PC-9 (cell line): ENCODE results near the gene PODXL2. TPM values are rescaled to one million over a fixed set of nuclear protein-coding genes. Genes with fewer than 3 reads are reported as not detected.

ENCODE experiments used
- BruUV-seq: library from RNA; stranded (reverse); fragments of 400-500 nt; replicated peaks from 2 replicates; lab custom pipeline; 2021; lab: Mats Ljungman, UMichigan
- CTCF ChIA-PET: fragments of 300-600 bp; sonication (Branson Sonifier 250); formaldehyde crosslinking; loops from one replicate; lab custom pipeline; 2022; ENCODE audit warnings: antibody characterized with exemption; lab: Charles Lee
- POLR2A ChIA-PET: fragments of 300-600 bp; sonication (Branson Sonifier 250); formaldehyde crosslinking; loops from one replicate; lab custom pipeline; 2022; ENCODE audit warnings: antibody characterized with exemption; ENCODE audit not compliant: unreplicated experiment; lab: Charles Lee
- DNase-seq, 2 experiments: peaks; one replicate each; pipeline versions ENCODE4 v3.0.0 to v3.0.0-alpha.2; 2015 to 2022; ENCODE audit warnings: mixed read lengths in 1 of 2
- H2AFZ ChIP-seq: fragments of 200-600 bp; sonication (generic); 2 replicates; pipeline ENCODE4 v1.8.1; 2017; ENCODE audit warnings: antibody characterized with exemption
- H3F3A ChIP-seq: fragments of 200-600 bp; sonication (generic); 2 replicates; pipeline ENCODE4 v1.8.1; 2017; ENCODE audit warnings: antibody characterized with exemption, mild to moderate bottlenecking, low read depth; ENCODE audit not compliant: insufficient read depth
- H3K27ac ChIP-seq: fragments of 200-600 bp; sonication (generic); 2 replicates; pipeline ENCODE4 v1.6.1; 2016; ENCODE audit warnings: mixed run types
- H3K27me3 ChIP-seq: fragments of 200-600 bp; sonication (generic); 2 replicates; pipeline ENCODE4 v1.6.1; 2016; ENCODE audit warnings: low read depth, mixed run types; ENCODE audit not compliant: insufficient read depth
- H3K36me3 ChIP-seq: fragments of 200-600 bp; sonication (generic); 2 replicates; pipeline ENCODE4 v1.6.1; 2016; ENCODE audit warnings: low read depth, mixed run types
- H3K4me1 ChIP-seq: fragments of 200-600 bp; sonication (generic); replicated peaks from 2 replicates; pipeline ENCODE4 v1.6.1; 2016; ENCODE audit warnings: mixed run types; ENCODE audit not compliant: insufficient read depth
- H3K4me2 ChIP-seq: fragments of 200-600 bp; sonication (generic); 2 replicates; pipeline ENCODE4 v1.6.1; 2017; ENCODE audit warnings: mixed run types
- H3K4me3 ChIP-seq: fragments of 200-600 bp; sonication (generic); 2 replicates; pipeline ENCODE4 v1.6.1; 2016; ENCODE audit warnings: mixed run types
- H3K79me2 ChIP-seq: fragments of 200-600 bp; sonication (generic); 2 replicates; pipeline ENCODE4 v1.6.1; 2017; ENCODE audit warnings: low read depth, mixed run types
- H3K9me2 ChIP-seq: fragments of 200-600 bp; sonication (generic); 2 replicates; pipeline ENCODE4 v1.8.1; 2017; ENCODE audit warnings: mild to moderate bottlenecking; ENCODE audit not compliant: insufficient read depth
- H3K9me3 ChIP-seq: fragments of 200-600 bp; sonication (generic); 2 replicates; pipeline ENCODE4 v1.8.1; 2016; ENCODE audit warnings: low read depth; ENCODE audit not compliant: insufficient read depth
- H4K20me1 ChIP-seq: fragments of 200-600 bp; sonication (generic); 2 replicates; pipeline ENCODE4 v1.8.1; 2017; ENCODE audit not compliant: insufficient read depth
- CTCF ChIP-seq: fragments of 200-600 bp; sonication (generic); conservative IDR thresholded peaks from 2 replicates; pipeline ENCODE4 v1.6.1; 2017; ENCODE audit warnings: mixed run types, antibody characterized with exemption, mild to moderate bottlenecking, moderate library complexity
- EZH2 ChIP-seq: fragments of 200-600 bp; sonication (generic); IDR thresholded peaks from 2 replicates; pipeline ENCODE4 v1.8.0; 2017; ENCODE audit warnings: antibody characterized with exemption, low read depth
- intact Hi-C: fragments of 100-400 bp; cut with micrococcal nuclease; formaldehyde crosslinking; loops from one replicate; pipeline ENCODE4 v1.10.0; 2022; ENCODE audit not compliant: unreplicated experiment
- total RNA-seq: library from RNA; stranded (reverse); gene quantifications from 2 replicates; pipeline ENCODE4 v1.2.3, GENCODE V29; 2021

PODXL2 gene
- total RNA-seq, 1 experiment from 2014 or later: 11.9 TPM

- H3K4me1 ChIP-seq: no peaks in the 10 kb centered on the region
- CTCF ChIA-PET: no interaction called here
- no TSS peak for BruUV-seq
- no peak overlapping the region for H3K27ac ChIP-seq
- no peaks in the 10 kb centered on the region for H3K9me2 ChIP-seq
- H3K4me3 ChIP-seq: no peak overlapping the region
- no peak overlapping the region for H2AFZ ChIP-seq
- DNase-seq: no peak
- H3K36me3 ChIP-seq: no peaks in the 10 kb centered on the region
- no peaks in the 10 kb centered on the region for H4K20me1 ChIP-seq
- intact Hi-C loops: no loop called here
- H3K9me3 ChIP-seq: no peaks in the 10 kb centered on the region
- no peaks in the 10 kb centered on the region for H3F3A ChIP-seq
- TF ChIP-seq CTCF (no peak), EZH2 (no peak)
- no peak overlapping the region for H3K4me2 ChIP-seq
- no peaks in the 10 kb centered on the region for H3K79me2 ChIP-seq
- POLR2A ChIA-PET: no interaction called here
- no peaks in the 10 kb centered on the region for H3K27me3 ChIP-seq
Measured at GRCh38 chr3:127710155-127710941, 81.4 kb downstream of the PODXL2 start.

GRCh38 chr3:127711021-127711695 is 82.2 kb downstream of the PODXL2 start:
- POLR2A ChIA-PET: no interaction called here
- BruUV-seq: no TSS peak
- Histone ChIP-seq H3K27me3 (no peaks in the 10 kb centered on the region), H3K36me3 (no peaks in the 10 kb centered on the region), H3K9me2 (no peaks in the 10 kb centered on the region), H2AFZ (no peak overlapping the region), H3K27ac (no peak overlapping the region), H3K9me3 (no peaks in the 10 kb centered on the region), H3F3A (no peaks in the 10 kb centered on the region), H3K4me1 (no peaks in the 10 kb centered on the region), H3K79me2 (no peaks in the 10 kb centered on the region), H3K4me3 (no peak overlapping the region), H3K4me2 (no peak overlapping the region), H4K20me1 (no peaks in the 10 kb centered on the region)
- intact Hi-C loops: no loop called here
- CTCF ChIA-PET: interaction anchor here (0.6 to 0.7 kb wide), 2 partner anchors 17 to 108 kb away, joined by 3 to 4 read pairs; no protein-coding TSS in a partner anchor
- no peak for DNase-seq
- TF ChIP-seq EZH2 (no peak), CTCF (no peak)

- no peak overlapping the region for H3K4me2 ChIP-seq
- H3K27ac ChIP-seq: no peak overlapping the region
- no peak for TF ChIP-seq EZH2
- no peak for TF ChIP-seq CTCF
- no peak overlapping the region for H3K4me3 ChIP-seq
- no peaks in the 10 kb centered on the region for H3K9me2 ChIP-seq
- no peaks in the 10 kb centered on the region for H3K79me2 ChIP-seq
- H3K36me3 ChIP-seq: no peaks in the 10 kb centered on the region
- ChIA-PET CTCF (interaction anchor here (0.6 kb wide), 1 partner anchor 108 kb away, joined by 4 read pairs; no protein-coding TSS in a partner anchor), POLR2A (no interaction called here)
- H3F3A ChIP-seq: no peaks in the 10 kb centered on the region
- no TSS peak for BruUV-seq
- no peaks in the 10 kb centered on the region for H3K27me3 ChIP-seq
- no peaks in the 10 kb centered on the region for H4K20me1 ChIP-seq
- intact Hi-C loops: no loop called here
- H3K4me1 ChIP-seq: no peaks in the 10 kb centered on the region
- no peak overlapping the region for H2AFZ ChIP-seq
- no peaks in the 10 kb centered on the region for H3K9me3 ChIP-seq
- no peak for DNase-seq
Measured at GRCh38 chr3:127711896-127712295, 82.9 kb downstream of the PODXL2 start.
